Testis (tissue), 3 donors: ENCODE results near the gene BCL6. TPM values are rescaled to one million over a fixed set of nuclear protein-coding genes. Genes with fewer than 3 reads are reported as not detected.
A peak's percentile ranks its signal among the peaks of the same experiment; 100 is the strongest.

Source experiments
- DNase-seq: peaks from one replicate; pipeline ENCODE4 v3.0.0-alpha.2; 2019
- H3K27ac ChIP-seq, 2 donors: fragments of 200-600 bp; sonication (generic); one replicate each; pipeline ENCODE4 v1.5.1; 2019
- H3K27me3 ChIP-seq: fragments of 200-600 bp; sonication (generic); one replicate; pipeline ENCODE4 v1.5.1; 2019
- H3K36me3 ChIP-seq: fragments of 200-600 bp; sonication (generic); one replicate; pipeline ENCODE4 v1.5.1; 2017; ENCODE audit warnings: low read depth; ENCODE audit errors: missing control alignments
- H3K4me1 ChIP-seq: fragments of 200-600 bp; sonication (generic); one replicate; pipeline ENCODE4 v1.5.1; 2019
- H3K4me3 ChIP-seq, 2 donors: fragments of 200-600 bp; sonication (generic); one replicate each; pipeline ENCODE4 v1.5.1; 2017 to 2019
- H3K9me3 ChIP-seq: fragments of 200-600 bp; sonication (generic); one replicate; pipeline ENCODE4 v1.5.1; 2017
- POLR2A ChIP-seq: fragments of 450-650 bp; IDR thresholded peaks from one replicate; pipeline ENCODE4 v1.6.1; 2017; ENCODE audit warnings: antibody characterized with exemption, mild to moderate bottlenecking, moderate library complexity
- WGBS, 2 donors: methylation state at CpG; one replicate each; pipeline ENCODE4 v1.1.5; 2018; 5-methylcytosine and 5-hydroxymethylcytosine counted together
- intact Hi-C: fragments of 100-400 bp; cut with DNase I; formaldehyde crosslinking; loops from one replicate; pipeline ENCODE4 v1.15.1; 2023; ENCODE audit warnings: low total_unique reads
- polyA plus RNA-seq: library from polyadenylated mRNA; stranded (reverse); fragments of 350-450 nt; fragmentation: Illumina TruSeq; extraction: RNeasy Lipid Tissue Mini Kit (QIAGEN cat#74804); gene quantifications from one replicate; pipeline ENCODE4 v1.2.3, GENCODE V29; 2014; ENCODE audit warnings: low read depth, low replicate concordance; ENCODE audit not compliant: insufficient read depth
- total RNA-seq, 2 donors: library from RNA; depleted of rRNA; stranded (reverse); fragments of >200 nt; gene quantifications; one replicate each; pipeline ENCODE4 v1.2.3, GENCODE V29; 2016
- TF ChIP-seq, protein P1 (sequence below), 3 experiments: fragments of 450-650 bp in 2 of 3; fragments of 200-600 bp in 1 of 3; sonication (generic) in 1 of 3; IDR thresholded peaks; one replicate each; pipeline ENCODE4 v1.5.1; 2016 to 2019; ENCODE audit warnings: antibody characterized with exemption in 3 of 3, mild to moderate bottlenecking in 2 of 3, moderate library complexity in 1 of 3

BCL6 gene
- total and polyA plus RNA-seq, 3 donors from 2014 or later: 34.5 to 86.6 (median 74.0) TPM

- no peak overlapping the region for H3K4me3 ChIP-seq
- no peaks in the 10 kb centered on the region for H3K4me1 ChIP-seq
- H3K27me3 ChIP-seq: no peaks in the 10 kb centered on the region
- H3K9me3 ChIP-seq: no peaks in the 10 kb centered on the region
- 90 to 98% methylated on average over 2 of the region's 2 CpGs for WGBS, 2 donors
- H3K27ac ChIP-seq: no peak overlapping the region
- H3K36me3 ChIP-seq: no peaks in the 10 kb centered on the region
- DNase-seq: no peak
- intact Hi-C loops: no loop called here
- no peak for TF ChIP-seq POLR2A
- TF ChIP-seq, protein P1, sequence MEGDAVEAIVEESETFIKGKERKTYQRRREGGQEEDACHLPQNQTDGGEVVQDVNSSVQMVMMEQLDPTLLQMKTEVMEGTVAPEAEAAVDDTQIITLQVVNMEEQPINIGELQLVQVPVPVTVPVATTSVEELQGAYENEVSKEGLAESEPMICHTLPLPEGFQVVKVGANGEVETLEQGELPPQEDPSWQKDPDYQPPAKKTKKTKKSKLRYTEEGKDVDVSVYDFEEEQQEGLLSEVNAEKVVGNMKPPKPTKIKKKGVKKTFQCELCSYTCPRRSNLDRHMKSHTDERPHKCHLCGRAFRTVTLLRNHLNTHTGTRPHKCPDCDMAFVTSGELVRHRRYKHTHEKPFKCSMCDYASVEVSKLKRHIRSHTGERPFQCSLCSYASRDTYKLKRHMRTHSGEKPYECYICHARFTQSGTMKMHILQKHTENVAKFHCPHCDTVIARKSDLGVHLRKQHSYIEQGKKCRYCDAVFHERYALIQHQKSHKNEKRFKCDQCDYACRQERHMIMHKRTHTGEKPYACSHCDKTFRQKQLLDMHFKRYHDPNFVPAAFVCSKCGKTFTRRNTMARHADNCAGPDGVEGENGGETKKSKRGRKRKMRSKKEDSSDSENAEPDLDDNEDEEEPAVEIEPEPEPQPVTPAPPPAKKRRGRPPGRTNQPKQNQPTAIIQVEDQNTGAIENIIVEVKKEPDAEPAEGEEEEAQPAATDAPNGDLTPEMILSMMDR (IDR thresholded peaks at IDR 0.05): no peak
Observed at GRCh38 chr3:187778726-187779125, 33.5 kb upstream of the BCL6 start.

DNA sequence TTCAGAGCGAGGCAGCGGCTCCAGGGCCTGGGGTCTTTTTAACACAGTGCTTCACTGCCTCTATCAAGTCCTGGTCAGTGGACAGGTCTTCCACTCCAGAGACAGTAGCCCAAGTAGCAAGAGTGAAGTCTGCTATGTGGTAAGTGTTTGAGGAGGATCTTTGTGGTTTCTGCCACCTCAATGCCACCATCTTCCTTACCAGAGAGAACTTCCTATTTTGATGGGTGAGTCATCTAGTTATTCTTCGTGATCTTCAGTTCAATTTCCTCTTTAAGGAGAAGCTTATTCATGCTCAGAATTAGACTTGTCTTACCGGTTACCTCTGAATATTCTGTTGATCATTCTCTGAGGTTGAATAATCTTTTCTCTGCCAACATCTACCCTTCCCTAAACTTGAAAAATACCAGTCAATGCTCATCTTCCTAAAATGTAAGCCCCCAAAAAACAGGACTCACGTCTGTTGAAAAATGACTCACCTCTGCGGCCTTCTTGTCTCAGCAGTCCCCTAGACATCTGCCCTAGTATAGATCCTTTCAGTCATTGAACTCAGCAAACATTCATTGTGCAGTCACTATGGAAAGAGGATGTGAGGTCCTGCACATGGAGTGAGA lies 32.2 kb upstream of the BCL6 start:
- no peak for DNase-seq
- Histone ChIP-seq H3K27me3 (no peaks in the 10 kb centered on the region), H3K4me1 (no peaks in the 10 kb centered on the region), H3K4me3 (no peak overlapping the region), H3K9me3 (no peaks in the 10 kb centered on the region), H3K36me3 (no peaks in the 10 kb centered on the region), H3K27ac (no peak overlapping the region)
- intact Hi-C loops: no loop called here
- WGBS, 2 donors: 87 to 93% methylated on average over 5 to 6 of the region's 6 CpGs
- TF ChIP-seq, protein P1 (IDR thresholded peaks at IDR 0.05): no peak
- TF ChIP-seq POLR2A: no peak

DNA sequence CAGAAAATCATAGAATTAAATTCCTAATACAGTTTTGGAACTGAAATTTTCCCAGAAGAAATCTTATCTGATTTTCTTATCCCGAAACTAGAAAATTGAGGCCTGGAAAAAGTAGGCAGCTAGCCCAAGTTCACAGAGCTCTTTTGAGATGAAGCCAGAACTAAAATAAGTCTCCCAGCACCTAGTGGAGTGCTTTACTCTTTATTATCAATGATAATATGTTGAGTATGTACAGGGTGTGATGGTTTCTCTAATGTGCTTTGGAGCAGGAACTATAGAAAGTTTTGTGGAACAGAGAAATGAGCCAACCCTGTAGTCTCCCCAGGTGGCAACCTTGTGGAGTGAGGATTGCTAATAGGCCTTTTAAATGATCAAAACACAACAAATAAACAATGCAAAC lies 30.3 kb upstream of the BCL6 start:
- intact Hi-C loops: no loop called here
- WGBS, 2 donors: 50 to 57% methylated on average over 1 of the region's 1 CpG
- H3K4me1 ChIP-seq: no peaks in the 10 kb centered on the region
- H3K4me3 ChIP-seq: no peak overlapping the region
- H3K27ac ChIP-seq: no peak overlapping the region
- DNase-seq: no peak
- H3K36me3 ChIP-seq: no peaks in the 10 kb centered on the region
- H3K27me3 ChIP-seq: no peaks in the 10 kb centered on the region
- no peaks in the 10 kb centered on the region for H3K9me3 ChIP-seq
- TF ChIP-seq, protein P1 (IDR thresholded peaks at IDR 0.05): no peak
- no peak for TF ChIP-seq POLR2A

- Histone ChIP-seq H3K4me3 (no peak overlapping the region), H3K27me3 (no peaks in the 10 kb centered on the region), H3K9me3 (no peaks in the 10 kb centered on the region), H3K36me3 (no peaks in the 10 kb centered on the region), H3K4me1 (no peaks in the 10 kb centered on the region), H3K27ac (no peak overlapping the region)
- intact Hi-C loops: no loop called here
- 57 to 69% methylated on average over 8 of the region's 8 CpGs for WGBS, 2 donors
- peak; percentile 24 for DNase-seq
- TF ChIP-seq, protein P1 (IDR thresholded peaks at IDR 0.05): no peak
- no peak for TF ChIP-seq POLR2A
Observed at GRCh38 chr3:187774185-187774789, 29.0 kb upstream of the BCL6 start.
